ENCODE results near the gene KAZN.

The KAZN gene

GRCh38 chr1:15046487-15047165, 448.1 kb downstream of the KAZN start:
- peak; percentile 29 for DNase-seq

- DNase-seq, result no peak
These were observed 448.8 kb downstream of the KAZN start for GRCh38 chr1:15047237-15047636.

- no peak for DNase-seq
These were observed 450.0 kb downstream of the KAZN start for GRCh38 chr1:15048437-15048980.

GRCh38 chr1:15049067-15049466, 450.6 kb downstream of the KAZN start:
- no peak for DNase-seq

GRCh38 chr1:15051882-15052528, 453.5 kb downstream of the KAZN start:
- DNase-seq, result no peak

GRCh38 chr1:15053153-15053552, 454.7 kb downstream of the KAZN start:
- DNase-seq, result no peak

- DNase-seq, result no peak
These were observed 457.4 kb downstream of the KAZN start for GRCh38 chr1:15055736-15056415.

- DNase-seq, result no peak
These were observed 458.2 kb downstream of the KAZN start for GRCh38 chr1:15056515-15057285.

- no peak for DNase-seq
These were observed 459.3 kb downstream of the KAZN start for GRCh38 chr1:15057834-15058233.

GRCh38 chr1:15058261-15058660, 459.8 kb downstream of the KAZN start:
- no peak for DNase-seq

GRCh38 chr1:15060104-15060503, 461.6 kb downstream of the KAZN start:
- no peak for DNase-seq

GRCh38 chr1:15062479-15063099, 464.1 kb downstream of the KAZN start:
- DNase-seq, result no peak

GRCh38 chr1:15063346-15063745, 464.9 kb downstream of the KAZN start:
- no peak for DNase-seq

- DNase-seq, result no peak
These were observed 465.3 kb downstream of the KAZN start for GRCh38 chr1:15063783-15064182.

- no peak for DNase-seq
These were observed 465.9 kb downstream of the KAZN start for GRCh38 chr1:15064217-15064929.

GRCh38 chr1:15065291-15065690, 466.8 kb downstream of the KAZN start:
- DNase-seq, result no peak

- DNase-seq, result no peak
These were observed 467.3 kb downstream of the KAZN start for GRCh38 chr1:15065736-15066135.

- no peak for DNase-seq
These were observed 467.7 kb downstream of the KAZN start for GRCh38 chr1:15066191-15066590.

- DNase-seq, result no peak
These were observed 468.7 kb downstream of the KAZN start for GRCh38 chr1:15067148-15067547.

GRCh38 chr1:15068152-15068551, 469.7 kb downstream of the KAZN start:
- no peak for DNase-seq

GRCh38 chr1:15068997-15069396, 470.5 kb downstream of the KAZN start:
- no peak for DNase-seq

GRCh38 chr1:15070145-15070748, 471.8 kb downstream of the KAZN start:
- no peak for DNase-seq
